Measurements from ENCODE around the gene APBB2. TPM values are rescaled to one million over a fixed set of nuclear protein-coding genes. Genes with fewer than 3 reads are reported as not detected.

The APBB2 gene
- total and polyA plus RNA-seq, 10 of the 15 experiments (the other 5 are each of a cell fraction or from before 2014, with no cell fraction given): 2.7 to 24.6 (median 19.0) TPM

Small RNAs within 50 kb of the gene (small RNA-seq; reads per million reads assigned to genes)
- not detected for gene RF00019
- not detected for gene RNA5SP160
- gene RNU6-1195P: not detected
- gene RNU6-836P: not detected

Other genes with a start within 250 kb of the APBB2 start
- gene UCHL1, start 42.4 kb upstream of the APBB2 start, total RNA-seq (2014; rRNA removed): 138 and 149 TPM in 2 replicates
- gene UCHL1, start 42.4 kb upstream of the APBB2 start, total RNA-seq (2014; rRNA removed; fragmentation: Illumina TruSeq; extraction: Trizol): 104 and 111 TPM in 2 replicates
- gene UCHL1, start 42.4 kb upstream of the APBB2 start, total RNA-seq (2021): 102 and 107 TPM in 2 replicates
- 0.14 and 0.29 TPM in 2 replicates for gene UCHL1, start 42.4 kb upstream of the APBB2 start, polyA plus RNA-seq (2011; rRNA removed)
- gene UCHL1, start 42.4 kb upstream of the APBB2 start, polyA plus RNA-seq (2014; fragmentation: Illumina TruSeq; extraction: Trizol): 130 and 178 TPM in 2 replicates
- gene UCHL1, start 42.4 kb upstream of the APBB2 start, polyA plus RNA-seq (2014; fragmentation: Nextera tagmentation; extraction: Ambion mirVana): 10 to 100 TPM; 41.2 to 84.3 TPM
- 142 and 153 TPM in 2 replicates for gene UCHL1, start 42.4 kb upstream of the APBB2 start, polyA plus RNA-seq (2014; rRNA removed)
- gene UCHL1, start 42.4 kb upstream of the APBB2 start, polyA plus RNA-seq (2016; fragmentation: Nextera tagmentation; extraction: Ambion mirVana): 100 to 1,000 TPM; 169 to 175 TPM